NT2/D1 (cell line): Measurements from ENCODE around the gene DSTN.

ENCODE experiments used
- YY1 ChIP-seq: IDR thresholded peaks from 2 replicates; pipeline ENCODE4 v1.6.1; 2011; ENCODE audit not compliant: insufficient read length, insufficient read depth
- ZNF274 ChIP-seq: IDR thresholded peaks from 2 replicates; pipeline ENCODE4 v1.6.1; 2011; ENCODE audit warnings: mild to moderate bottlenecking, low read depth, low read length

DNA sequence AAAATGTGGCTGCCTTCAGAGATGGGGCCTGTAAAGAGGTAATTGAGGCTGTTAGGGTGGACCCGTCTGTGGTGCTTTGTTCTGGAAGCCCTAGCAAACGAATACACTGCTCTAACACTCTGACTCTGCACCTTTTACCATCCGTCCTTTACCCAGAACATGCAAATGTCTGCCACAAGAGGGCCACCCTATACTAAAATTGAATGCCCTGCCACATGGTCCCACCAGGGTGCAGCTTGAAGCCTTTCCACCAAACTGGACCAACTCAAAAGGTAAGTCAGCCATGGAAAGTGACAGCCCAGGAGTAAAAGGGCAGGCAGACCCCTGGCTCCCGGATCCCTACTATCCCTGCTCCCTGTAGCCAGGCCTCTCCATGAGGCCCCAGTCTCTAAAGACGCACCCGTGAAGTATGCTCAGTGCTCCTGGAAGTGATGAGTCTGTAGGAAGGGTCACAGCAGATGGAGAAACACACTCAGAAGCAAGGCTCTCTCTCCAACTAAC, 32.9 kb upstream of the DSTN start:
- TF ChIP-seq ZNF274 (no peak), YY1 (no peak)
